ENCODE measurements around the gene NELL2. TPM values are rescaled to one million over a fixed set of nuclear protein-coding genes. Genes with fewer than 3 reads are reported as not detected.
"Not testable (repeated sequence)": the region's sequence is repeated elsewhere in the genome, so short reads cannot be mapped to it uniquely, and the experiment has no call there.

The NELL2 gene
- total RNA-seq, 1 donor from 2014 or later, result 0.20 TPM

DNA sequence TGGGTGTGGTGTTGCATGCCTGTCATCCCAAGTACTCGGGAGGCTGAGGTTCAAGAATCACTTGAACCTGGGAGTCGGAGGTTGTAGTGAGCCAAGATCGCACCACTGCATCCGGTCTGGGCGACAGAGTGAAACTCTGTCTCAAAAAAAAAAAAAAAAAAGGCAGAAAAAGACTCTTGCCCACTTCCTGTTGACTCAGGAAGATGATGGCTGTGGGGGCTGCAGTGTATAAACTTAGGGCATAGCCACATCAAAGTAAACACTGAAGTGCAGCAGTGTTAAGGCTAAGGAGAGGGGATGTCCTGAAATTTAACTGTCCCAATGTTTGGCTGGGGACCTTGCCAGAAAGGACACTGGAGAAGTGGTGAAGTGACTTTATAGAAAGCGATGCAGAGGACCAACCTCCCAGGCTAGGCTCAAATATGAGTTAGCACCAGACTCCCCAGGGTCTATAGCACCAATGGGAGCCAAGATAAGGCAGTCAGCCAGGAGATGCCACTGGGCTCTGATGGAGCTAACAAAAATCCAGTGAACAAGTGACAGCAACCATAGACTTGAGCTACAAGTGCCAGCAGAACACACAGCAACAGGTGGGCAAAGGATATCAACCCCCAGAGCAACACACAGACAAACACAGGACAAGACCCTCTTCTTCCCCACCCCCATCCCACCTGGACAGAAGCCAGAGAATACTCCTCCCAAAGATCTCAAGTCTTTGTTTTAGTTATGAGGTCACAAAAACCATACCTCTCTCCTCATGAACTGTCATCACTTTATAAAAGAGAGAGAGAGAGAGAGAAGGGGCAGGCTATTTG lies 28.0 kb downstream of the NELL2 start:
- no peak for DNase-seq (ENCODE audit: low read depth)

DNA sequence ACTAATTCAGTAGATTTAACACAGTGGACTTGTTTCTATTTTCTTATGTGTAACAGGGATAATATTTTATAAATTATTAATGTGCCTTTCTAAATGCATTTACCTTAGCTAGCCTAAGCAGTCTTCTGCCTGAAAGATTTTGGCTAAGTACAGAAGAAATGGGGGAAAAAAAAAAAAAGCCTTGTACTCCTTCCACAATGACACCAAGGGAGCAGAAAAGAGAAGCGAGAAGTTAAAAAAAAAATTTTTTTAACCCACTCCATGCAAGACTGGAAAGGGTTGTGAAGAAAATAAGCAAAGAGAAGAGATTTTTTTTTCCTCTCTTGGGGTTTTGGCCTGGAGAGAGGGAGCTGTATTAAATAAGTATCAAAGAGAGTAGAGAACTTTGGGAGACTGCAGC lies 28.7 kb downstream of the NELL2 start:
- no peak for DNase-seq (ENCODE audit: low read depth)

DNA sequence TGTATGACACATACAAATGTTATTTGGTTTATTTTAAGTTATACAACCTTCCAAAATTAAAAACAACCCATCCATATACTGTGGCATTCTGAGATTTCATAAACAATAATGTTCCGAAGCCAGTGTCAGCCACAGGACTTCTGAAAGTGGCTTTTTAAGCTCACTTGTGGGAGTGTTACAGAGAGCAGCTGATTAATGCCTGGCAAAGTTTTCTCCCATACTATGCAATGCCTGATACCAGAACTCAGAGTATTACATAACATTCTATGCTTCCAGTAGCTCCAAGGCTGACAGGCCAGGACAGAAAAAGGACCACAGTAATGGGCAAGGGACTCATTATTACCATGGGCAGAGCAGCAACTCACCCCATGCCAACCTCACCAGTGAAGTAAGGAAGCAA lies 29.3 kb downstream of the NELL2 start:
- DNase-seq (ENCODE audit: low read depth), result no peak

DNA sequence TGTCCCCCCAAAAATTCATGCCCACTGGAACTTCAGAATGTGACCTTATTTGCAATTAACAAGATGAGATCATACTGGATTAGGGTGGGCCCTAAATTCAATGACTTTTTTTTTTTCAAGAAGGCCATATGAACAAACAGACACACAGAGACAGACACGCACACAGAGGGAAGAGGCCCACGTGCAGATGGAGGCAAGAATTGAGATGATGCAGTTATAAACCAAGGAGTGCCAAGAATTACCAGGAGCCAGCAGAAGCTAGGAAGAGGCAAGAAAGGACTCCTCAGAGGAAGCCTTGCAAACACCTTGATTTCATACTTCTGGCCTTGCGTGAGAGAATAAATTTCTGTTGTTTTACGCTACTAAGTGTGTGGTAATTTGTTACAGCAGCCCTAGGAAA lies 33.4 kb downstream of the NELL2 start:
- DNase-seq (ENCODE audit: low read depth), result no peak

DNA sequence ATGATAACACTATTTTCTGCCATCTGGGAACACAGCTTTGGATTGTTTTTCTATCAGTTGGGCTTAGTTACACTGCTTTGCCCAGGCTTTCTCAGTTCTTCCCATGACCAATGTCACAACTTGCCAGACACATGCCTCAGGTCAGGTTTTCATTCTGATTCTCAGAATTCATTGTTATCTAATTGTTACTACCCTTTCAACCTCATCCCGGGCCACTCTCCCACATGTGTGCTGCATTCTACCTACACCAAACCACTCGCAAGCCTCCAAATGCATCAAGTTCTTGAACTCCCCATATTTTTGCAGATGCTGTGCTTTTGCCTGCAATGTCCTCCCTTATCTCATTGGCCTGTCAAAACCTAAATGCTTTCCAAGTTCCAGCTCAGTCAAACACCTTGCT lies 36.3 kb downstream of the NELL2 start:
- no peak for DNase-seq (ENCODE audit: low read depth)

DNA sequence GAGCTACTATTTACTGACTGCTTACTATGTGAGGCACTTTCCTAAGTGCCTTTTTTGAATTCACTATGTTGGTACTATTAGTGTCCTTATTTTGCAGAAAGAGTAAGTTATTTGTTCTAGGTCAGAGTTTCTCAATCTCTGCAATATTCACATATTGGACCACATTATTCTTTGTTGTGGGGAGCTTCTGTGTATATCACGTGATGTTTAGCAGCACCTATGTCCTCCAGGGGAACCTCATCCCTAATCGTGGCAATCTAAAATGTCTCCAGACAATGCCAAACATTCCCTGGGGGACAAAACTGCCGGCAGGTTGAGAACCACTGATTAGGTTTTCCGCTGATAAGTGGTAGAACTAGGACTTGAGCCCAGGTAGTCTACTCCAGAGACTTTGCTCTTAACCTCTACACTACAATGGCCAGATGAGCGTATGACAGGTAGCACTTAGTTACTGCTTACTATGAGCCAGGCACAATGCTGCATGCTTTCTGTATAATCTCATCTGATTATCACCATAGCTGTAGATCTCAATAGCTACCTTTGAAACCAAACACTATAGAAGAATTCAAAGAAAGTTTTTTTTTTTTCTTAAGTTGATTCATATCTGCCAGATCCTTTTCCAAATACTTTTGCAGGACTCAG lies 38.9 kb downstream of the NELL2 start:
- no peak for DNase-seq (ENCODE audit: low read depth)

DNA sequence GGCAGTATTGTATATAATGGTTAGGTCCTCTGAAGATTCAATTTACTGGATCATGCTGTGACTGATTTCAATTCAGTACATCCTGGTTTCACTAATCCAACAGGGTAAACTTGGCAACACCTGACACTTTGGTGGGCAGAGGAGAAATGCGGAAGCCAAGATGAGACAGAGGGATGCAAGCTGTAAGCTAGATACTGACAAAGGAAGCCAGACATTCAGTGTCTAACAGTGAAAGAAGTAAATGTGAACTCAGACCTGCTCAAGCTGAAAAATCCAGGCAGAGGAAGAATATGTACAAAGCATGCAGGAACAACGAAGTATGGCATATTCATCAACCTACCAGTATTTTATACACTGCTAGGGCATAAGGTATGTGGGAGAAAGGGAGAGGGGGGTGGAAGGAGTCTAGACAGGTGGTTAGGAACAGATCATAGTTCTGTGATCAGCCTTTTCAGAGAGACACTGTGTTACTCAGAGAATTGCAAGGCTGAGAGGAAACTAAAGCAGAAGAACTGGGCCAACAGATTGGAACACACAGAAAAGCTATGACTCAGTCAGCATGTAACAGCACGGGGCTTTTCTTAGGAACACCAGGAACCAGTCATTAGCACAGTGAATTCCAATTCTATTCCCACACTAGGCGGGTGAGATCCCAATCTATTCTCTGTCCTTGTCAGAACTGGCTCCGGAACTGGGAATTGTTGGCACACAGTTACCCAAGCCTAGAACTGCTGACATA lies 40.3 kb downstream of the NELL2 start:
- DNase-seq (ENCODE audit: low read depth), result peak; percentile 8

DNA sequence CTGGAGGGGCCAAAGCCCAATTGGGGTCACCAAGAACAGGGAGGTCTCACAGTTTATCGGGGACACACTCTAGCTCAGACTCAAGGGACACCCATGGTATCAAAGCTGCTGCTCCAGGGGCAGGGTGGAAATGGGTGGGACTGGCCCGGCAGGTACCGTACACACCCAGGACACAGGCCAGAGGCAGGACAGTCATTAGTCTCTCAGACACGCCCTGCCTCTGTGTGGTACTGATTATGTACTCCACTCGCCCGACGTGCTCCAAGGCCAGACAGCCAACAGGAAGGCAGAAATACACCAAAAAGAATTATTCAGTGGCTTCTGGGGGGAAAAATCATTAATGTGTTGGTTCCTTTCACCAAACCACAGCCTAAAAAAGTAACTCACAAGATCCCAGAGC lies 41.1 kb downstream of the NELL2 start:
- DNase-seq (ENCODE audit: low read depth), result not testable (repeated sequence)

DNA sequence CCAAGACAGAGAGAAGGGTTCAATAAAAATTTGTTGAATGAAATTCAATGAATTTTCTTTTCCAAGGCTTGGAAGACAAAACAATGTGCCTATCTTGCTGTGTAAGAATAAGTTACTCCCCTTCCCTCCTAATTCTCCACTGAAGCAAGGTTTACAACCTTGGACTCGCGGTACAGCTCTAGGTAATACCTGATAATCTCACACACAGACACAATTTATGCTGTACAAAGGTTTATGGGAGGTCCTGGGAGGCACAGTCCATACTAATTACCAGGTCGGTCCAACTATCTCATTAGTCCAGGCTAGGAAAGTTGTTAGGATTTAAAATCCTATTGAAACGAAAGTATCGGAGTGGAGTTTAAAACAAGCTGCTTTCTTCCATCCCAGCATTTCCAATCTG lies 42.6 kb downstream of the NELL2 start:
- DNase-seq (ENCODE audit: low read depth), result no peak

DNA sequence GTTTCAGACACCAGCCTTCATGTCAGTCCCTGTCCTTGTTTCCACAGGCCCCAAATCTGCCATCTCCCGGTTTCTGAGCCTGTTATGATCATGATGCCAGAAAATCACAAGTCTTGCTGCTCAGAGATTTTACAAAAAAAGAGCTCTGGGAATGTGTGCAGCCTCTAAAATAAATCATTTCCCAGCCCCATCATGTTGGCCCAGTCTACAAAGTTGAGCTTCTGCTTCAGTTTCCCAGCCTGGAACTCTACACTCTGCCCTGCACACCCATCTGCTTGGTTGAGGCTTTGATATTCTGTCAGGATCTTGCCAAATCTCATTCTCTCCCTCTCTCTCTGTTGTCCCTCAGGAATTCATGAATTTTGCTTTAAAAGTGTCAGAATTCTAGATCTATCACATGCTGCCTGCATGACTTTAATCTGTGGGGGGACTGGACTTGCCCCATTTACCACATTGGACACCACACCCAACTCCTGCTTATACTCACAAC lies 45.5 kb downstream of the NELL2 start:
- DNase-seq (ENCODE audit: low read depth), result no peak

DNA sequence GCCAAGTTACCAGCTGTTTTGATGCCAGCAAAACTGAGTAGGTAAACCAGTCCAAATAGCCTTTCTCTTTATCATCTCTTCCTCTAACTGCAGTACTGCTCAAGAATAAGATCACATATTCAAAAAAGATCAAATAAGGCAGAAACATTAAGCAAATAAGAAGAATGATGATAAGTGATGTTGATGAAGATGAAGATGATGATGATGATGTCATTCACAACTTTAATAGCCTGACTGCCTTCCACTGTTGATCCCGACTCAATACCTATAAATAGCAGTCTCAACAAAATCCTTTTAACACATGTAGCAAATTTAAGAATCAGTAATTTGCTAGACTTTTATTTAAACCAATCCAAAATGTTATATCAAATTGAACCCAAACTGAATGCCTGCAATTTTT lies 47.1 kb downstream of the NELL2 start:
- no peak for DNase-seq (ENCODE audit: low read depth)

DNA sequence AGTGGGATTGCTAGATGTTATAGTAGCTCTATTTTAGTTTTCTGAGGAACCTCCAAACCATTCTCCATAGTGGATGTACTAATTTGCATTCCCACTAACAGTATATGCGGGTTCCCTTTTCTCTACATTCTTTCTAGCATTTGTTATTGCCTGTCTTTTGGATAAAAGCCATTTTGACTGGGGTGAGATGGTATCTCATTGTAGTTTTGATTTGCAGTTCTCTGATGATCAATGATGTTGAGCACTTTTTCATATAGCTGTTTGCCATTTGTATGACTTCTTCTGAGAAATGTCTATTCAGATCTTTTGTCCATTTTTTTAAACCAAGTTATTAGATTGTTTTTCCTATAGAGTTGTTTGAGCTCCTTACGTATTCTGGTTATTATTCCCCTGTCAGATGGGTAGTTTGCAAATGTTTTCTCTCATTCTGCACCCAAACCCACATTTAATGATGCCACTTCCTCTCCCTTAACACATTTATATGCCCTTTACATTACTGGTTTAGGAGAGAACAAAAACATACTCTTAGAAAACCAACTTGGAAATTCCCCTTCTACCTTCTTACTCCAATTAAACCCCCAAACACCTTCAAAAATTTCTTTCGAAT lies 48.2 kb downstream of the NELL2 start:
- no peak for DNase-seq (ENCODE audit: low read depth)

DNA sequence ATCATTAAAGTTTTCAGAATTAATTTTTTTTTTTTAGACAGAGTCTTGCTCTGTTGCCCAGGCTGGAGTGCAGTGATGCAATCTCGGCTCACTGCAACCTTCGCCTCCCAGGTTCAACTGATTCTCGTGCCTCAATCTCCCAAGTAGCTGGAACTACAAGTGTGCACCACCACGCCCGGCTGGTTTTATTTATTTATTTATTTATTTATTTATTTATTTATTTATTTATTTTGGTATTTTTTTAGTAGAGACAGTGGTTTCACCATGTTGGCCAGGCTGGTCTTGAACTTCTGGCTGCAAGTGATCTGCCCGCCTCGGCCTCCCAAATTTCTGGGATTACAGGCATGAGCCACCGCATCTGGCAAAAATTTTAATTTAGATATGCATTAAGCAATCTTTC lies 54.4 kb downstream of the NELL2 start:
- not testable (repeated sequence) for DNase-seq (ENCODE audit: low read depth)

DNA sequence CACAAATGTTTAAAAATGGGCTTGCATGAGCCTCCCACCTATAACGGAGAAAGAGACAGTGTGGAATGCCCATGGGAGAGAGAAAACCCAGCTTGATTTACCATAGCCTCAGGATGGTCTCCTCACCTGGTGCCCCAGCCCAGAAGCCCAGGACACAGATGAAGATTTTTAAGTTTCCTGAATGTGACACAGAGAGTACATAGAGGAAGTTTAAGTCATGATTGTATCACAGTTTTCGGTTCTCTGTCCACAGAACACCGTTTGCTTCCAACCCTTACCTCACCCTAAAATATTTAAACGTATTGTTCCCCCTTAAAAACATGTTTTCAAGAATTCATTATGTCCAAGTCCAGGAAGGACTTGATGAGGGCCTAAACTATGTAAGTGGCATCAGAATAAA lies 56.2 kb downstream of the NELL2 start:
- DNase-seq (ENCODE audit: low read depth), result no peak

DNA sequence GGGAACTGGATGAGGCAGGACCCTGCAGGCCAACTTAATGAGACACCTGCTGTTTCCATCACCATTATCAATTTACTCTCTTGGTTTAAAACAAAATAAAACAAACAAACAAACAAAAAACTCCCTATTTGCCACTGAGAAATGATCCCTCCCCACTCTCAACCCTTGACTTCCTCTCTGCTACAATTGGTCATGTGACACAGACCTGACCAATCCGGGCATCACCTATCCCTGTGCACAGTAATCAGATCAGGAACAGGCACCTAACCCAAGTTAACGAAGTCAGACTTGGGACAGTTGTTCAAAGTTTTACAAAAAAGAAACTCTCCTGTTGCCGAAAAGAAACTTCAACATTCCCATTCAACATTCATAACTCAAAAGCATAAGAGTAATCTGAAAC lies 58.4 kb downstream of the NELL2 start:
- DNase-seq (ENCODE audit: low read depth), result no peak

DNA sequence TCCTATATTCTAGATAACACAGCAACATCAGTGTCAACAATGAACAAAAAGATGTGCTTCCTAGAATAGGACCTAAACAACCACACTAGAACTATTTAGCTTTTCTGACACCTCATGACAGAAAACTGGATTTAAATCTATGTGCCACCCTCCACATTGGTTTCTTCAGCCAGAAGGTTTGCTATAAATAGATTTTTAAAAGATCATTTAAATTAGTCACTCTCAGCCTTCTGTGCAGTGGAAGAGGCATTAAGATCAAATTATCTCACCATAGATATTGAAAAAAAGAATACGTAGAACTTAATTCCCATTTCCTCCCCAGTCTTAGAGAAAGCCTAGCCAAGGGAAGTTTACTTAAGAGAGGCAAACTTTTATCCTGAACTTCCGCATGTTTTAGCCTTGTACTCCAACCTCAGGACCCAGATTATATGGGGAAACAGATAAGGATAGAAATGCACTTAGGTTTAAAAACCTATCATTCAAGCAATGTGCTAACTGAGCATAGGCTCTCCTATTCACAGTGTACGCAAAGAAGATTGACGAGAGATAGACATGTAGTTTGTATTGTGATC lies 59.6 kb downstream of the NELL2 start:
- DNase-seq (ENCODE audit: low read depth), result no peak

DNA sequence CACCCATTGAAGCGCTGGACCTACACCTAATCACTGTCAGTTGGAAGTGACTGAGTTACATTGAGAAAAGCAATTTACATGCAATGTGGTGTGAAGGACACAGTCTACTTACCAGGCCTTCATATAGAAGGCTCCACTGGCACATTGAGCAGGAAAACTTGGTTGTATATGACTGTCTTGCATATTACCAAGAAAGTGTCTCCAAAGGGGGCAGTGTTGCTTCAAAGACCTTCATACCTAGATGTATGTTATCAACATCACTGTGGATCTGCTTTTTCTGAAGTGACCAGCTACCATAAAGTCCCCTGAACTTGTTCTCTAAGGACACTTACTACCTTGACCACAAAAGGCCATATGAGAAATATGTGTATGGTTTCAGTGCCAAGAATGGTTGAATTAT lies 64.1 kb downstream of the NELL2 start:
- DNase-seq (ENCODE audit: low read depth), result no peak

DNA sequence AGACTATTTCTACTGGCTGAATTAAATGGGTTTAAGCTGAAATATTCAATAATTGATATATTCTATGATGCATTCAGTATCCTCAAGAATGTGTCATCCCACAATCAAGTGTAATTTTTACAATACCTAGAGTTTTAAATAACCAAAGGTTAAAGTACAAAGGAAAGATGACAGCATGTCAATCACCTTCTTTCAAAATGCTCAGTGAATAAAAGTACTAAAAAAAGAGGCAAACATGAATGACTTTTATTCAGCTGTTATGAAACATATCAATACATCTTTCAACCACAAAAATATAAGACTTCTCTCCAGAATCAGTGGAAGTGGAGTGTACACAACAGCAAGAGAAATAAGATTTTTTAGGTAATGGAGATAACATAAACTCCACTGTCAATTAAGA lies 72.0 kb downstream of the NELL2 start:
- DNase-seq (ENCODE audit: low read depth), result no peak

DNA sequence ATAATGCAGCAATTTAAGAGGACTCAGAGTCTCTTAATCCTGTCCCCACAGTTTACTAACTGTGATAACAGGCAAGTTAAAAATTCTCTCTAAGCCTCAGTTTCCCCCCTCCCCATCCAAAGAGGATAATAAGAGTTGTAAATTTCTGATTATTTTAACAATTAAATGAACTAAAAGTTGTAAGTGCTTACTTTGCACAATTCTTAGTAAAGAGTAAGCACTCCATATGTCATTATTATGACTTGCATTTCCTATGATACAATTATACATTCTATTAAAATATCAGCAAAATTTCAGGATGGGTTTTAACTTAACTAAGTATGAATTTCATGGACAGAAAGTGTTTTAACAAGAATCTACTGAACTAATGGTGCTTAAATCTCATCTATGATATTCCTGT lies 80.1 kb downstream of the NELL2 start:
- no peak for DNase-seq (ENCODE audit: low read depth)

DNA sequence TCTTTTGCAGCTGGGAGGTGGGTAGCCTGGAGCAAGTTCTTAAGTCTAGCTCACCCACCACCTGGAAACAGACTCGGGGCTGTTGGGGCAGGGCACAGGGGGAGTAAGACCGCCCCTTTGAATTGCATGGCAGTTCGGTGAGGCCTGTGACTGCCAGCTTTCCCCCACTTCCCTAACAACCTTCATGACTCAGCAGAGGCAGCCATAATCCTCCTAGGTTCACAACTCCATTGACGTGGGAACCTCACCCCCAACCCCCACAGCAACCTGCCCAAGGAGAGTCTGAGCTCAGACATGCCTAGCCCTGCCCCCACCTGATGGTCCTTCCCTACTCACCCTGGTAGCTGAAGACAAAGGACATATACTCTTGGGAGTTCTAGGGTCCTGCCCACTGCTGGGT lies 87.4 kb downstream of the NELL2 start:
- DNase-seq (ENCODE audit: low read depth), result no peak

DNA sequence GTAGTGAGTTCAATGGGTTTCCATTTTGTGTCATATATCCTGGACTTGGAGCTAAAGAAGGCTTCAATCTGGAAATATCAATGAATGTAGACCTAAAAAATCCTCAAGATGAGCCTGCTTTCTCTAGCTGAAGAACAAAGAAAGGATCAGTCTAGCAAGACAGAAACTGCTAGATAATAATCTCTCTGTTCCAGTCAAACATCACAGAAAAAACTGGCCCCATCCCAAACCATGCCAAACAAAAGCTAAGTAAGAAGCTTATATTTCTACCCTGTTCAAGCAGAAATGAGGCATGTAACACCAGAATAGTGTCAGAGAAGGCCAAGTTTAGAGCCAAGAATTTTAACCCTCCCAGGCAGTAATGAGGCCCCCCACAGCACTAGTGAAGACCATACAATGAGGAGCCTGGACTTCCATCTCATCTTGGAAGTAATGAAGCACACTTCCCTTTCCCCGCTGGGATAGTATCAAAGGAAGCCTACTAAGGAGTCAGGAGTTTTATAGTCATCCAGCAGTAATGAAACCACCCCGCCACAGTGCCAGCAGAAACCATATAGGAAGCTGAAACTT lies 95.8 kb downstream of the NELL2 start:
- DNase-seq (ENCODE audit: low read depth), result no peak

DNA sequence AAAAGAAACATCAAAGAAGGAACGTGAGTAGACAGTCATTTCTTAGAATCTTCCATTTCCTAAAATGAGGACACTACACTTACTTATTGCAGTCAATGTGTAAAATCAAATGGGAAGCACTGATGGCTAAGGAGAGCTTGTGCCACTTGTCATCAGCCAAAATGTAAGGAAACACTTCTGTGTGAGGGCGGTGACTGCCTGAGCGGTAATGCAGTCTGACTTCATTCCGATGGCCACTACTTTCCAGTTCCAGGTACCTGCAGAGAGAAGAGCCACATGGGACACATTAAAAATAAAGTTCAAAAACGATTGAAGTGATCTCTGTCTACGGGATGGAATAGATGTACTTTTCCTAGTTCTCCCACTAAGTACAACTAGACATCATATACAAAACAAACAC lies 96.3 kb downstream of the NELL2 start:
- DNase-seq (ENCODE audit: low read depth), result no peak
